IMR-90 (cell line): Measurements from ENCODE around the gene STMN1.

Source experiments
- CEBPB ChIP-seq: IDR thresholded peaks from 2 replicates; pipeline ENCODE4 v1.6.1; 2012; ENCODE audit warnings: low read depth, low read length, improper control_type of control experiment
- FOS ChIP-seq: fragments of 150-350 bp; IDR thresholded peaks from 2 replicates; pipeline ENCODE4 v1.6.1; 2016; ENCODE audit warnings: low read depth, low read length
- MAZ ChIP-seq: IDR thresholded peaks from 2 replicates; pipeline ENCODE4 v1.6.1; 2012; ENCODE audit warnings: low read depth, mild to moderate bottlenecking, low read length, improper control_type of control experiment, moderate library complexity, borderline replicate concordance
- MXI1 ChIP-seq: IDR thresholded peaks from 2 replicates; pipeline ENCODE4 v1.6.1; 2012; ENCODE audit warnings: low read depth, mild to moderate bottlenecking, low read length, moderate library complexity, borderline replicate concordance
- NFE2L2 ChIP-seq: fragments of 150-350 bp; IDR thresholded peaks from 2 replicates; pipeline ENCODE4 v1.6.1; 2016; ENCODE audit warnings: low read depth, mild to moderate bottlenecking, low read length
- POLR2A ChIP-seq: IDR thresholded peaks from 2 replicates; pipeline ENCODE4 v1.6.1; 2012; ENCODE audit warnings: mild to moderate bottlenecking, low read depth, low read length
- RAD21 ChIP-seq: IDR thresholded peaks from 2 replicates; pipeline ENCODE4 v1.6.1; 2012; ENCODE audit warnings: low read length, improper control_type of control experiment
- RFX5 ChIP-seq: IDR thresholded peaks from 2 replicates; pipeline ENCODE4 v1.8.0; 2012; ENCODE audit warnings: low read depth, mild to moderate bottlenecking, low read length, moderate library complexity
- SMC3 ChIP-seq: fragments of 150-350 bp; IDR thresholded peaks from 2 replicates; pipeline ENCODE4 v1.6.1; 2016; ENCODE audit warnings: low read depth, mild to moderate bottlenecking, antibody characterized with exemption, low read length, moderate library complexity
- TF ChIP-seq, protein P1 (sequence below): conservative IDR thresholded peaks from 2 replicates; pipeline ENCODE4 v1.5.1; 2012; ENCODE audit warnings: mild to moderate bottlenecking, low read depth, low read length, improper control_type of control experiment
- TF ChIP-seq, protein P2 (sequence below): fragments of 150-350 bp; IDR thresholded peaks from 2 replicates; pipeline ENCODE4 v1.6.1; 2016; ENCODE audit warnings: low read depth, mild to moderate bottlenecking, low read length, moderate library complexity, borderline replicate concordance

DNA sequence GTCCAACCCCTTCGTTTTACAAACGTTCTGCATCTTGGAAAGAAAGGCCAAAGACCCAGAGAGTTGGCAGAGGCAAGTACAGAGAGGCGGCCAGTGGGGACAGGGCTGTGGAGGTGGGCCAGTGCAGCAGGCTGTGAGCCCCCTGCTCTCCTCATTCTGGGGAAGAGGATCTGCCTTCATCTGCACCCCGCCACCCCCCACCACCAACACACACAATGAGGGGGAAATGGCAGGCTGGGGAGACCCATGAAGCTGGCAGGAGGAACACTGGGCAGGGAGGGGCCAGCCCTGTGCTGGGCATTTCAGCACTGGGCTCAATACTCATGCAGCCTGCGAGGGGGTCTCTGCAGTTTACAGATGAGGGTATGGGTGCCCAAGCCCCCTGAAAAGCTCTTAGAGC is 14.6 kb downstream of the STMN1 start:
- no peak for TF ChIP-seq RAD21
- TF ChIP-seq, protein P1, sequence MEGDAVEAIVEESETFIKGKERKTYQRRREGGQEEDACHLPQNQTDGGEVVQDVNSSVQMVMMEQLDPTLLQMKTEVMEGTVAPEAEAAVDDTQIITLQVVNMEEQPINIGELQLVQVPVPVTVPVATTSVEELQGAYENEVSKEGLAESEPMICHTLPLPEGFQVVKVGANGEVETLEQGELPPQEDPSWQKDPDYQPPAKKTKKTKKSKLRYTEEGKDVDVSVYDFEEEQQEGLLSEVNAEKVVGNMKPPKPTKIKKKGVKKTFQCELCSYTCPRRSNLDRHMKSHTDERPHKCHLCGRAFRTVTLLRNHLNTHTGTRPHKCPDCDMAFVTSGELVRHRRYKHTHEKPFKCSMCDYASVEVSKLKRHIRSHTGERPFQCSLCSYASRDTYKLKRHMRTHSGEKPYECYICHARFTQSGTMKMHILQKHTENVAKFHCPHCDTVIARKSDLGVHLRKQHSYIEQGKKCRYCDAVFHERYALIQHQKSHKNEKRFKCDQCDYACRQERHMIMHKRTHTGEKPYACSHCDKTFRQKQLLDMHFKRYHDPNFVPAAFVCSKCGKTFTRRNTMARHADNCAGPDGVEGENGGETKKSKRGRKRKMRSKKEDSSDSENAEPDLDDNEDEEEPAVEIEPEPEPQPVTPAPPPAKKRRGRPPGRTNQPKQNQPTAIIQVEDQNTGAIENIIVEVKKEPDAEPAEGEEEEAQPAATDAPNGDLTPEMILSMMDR: no peak
- TF ChIP-seq CEBPB: no peak
- no peak for TF ChIP-seq RFX5
- no peak for TF ChIP-seq POLR2A
- TF ChIP-seq, protein P2, sequence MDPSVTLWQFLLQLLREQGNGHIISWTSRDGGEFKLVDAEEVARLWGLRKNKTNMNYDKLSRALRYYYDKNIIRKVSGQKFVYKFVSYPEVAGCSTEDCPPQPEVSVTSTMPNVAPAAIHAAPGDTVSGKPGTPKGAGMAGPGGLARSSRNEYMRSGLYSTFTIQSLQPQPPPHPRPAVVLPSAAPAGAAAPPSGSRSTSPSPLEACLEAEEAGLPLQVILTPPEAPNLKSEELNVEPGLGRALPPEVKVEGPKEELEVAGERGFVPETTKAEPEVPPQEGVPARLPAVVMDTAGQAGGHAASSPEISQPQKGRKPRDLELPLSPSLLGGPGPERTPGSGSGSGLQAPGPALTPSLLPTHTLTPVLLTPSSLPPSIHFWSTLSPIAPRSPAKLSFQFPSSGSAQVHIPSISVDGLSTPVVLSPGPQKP: no peak
- no peak for TF ChIP-seq MXI1
- TF ChIP-seq MAZ: no peak
- TF ChIP-seq NFE2L2: no peak
- no peak for TF ChIP-seq SMC3
- no peak for TF ChIP-seq FOS
